ENCODE results near the gene ZNF277.

Gene ZNF277

GRCh38 chr7:112255388-112255720, 48.9 kb downstream of the ZNF277 start:
- no peak for DNase-seq

- DNase-seq, result peak; percentile 35
These were observed 50.6 kb downstream of the ZNF277 start for GRCh38 chr7:112257073-112257472.

- DNase-seq, result no peak
These were observed 54.4 kb downstream of the ZNF277 start for GRCh38 chr7:112260911-112261310.

GRCh38 chr7:112262036-112262435, 55.5 kb downstream of the ZNF277 start:
- DNase-seq, result no peak

GRCh38 chr7:112262855-112263487, 56.5 kb downstream of the ZNF277 start:
- DNase-seq, result no peak

- no peak for DNase-seq
These were observed 57.0 kb downstream of the ZNF277 start for GRCh38 chr7:112263519-112263918.

- no peak for DNase-seq
These were observed 59.6 kb downstream of the ZNF277 start for GRCh38 chr7:112266141-112266540.

- no peak for DNase-seq
These were observed 60.2 kb downstream of the ZNF277 start for GRCh38 chr7:112266595-112267270.

GRCh38 chr7:112267944-112268691, 61.6 kb downstream of the ZNF277 start:
- DNase-seq, result peak; percentile 19

- DNase-seq, result peak; percentile 38
These were observed 64.7 kb downstream of the ZNF277 start for GRCh38 chr7:112271162-112271561.

- no peak for DNase-seq
These were observed 66.5 kb downstream of the ZNF277 start for GRCh38 chr7:112272921-112273561.

GRCh38 chr7:112279042-112279441, 72.5 kb downstream of the ZNF277 start:
- no peak for DNase-seq

- DNase-seq, result no peak
These were observed 73.8 kb downstream of the ZNF277 start for GRCh38 chr7:112280267-112280666.

- DNase-seq, result no peak
These were observed 76.1 kb downstream of the ZNF277 start for GRCh38 chr7:112282476-112283188.

GRCh38 chr7:112283382-112283910, 77.0 kb downstream of the ZNF277 start:
- no peak for DNase-seq

- DNase-seq, result peak; percentile 66
These were observed 80.0 kb downstream of the ZNF277 start for GRCh38 chr7:112286250-112287086.

- DNase-seq, result no peak
These were observed 81.8 kb downstream of the ZNF277 start for GRCh38 chr7:112288301-112288700.

- DNase-seq, result no peak
These were observed 83.6 kb downstream of the ZNF277 start for GRCh38 chr7:112290065-112290464.

- DNase-seq, result no peak
These were observed 85.7 kb downstream of the ZNF277 start for GRCh38 chr7:112292162-112292561.

- DNase-seq, result no peak
These were observed 86.9 kb downstream of the ZNF277 start for GRCh38 chr7:112293416-112293815.

GRCh38 chr7:112296432-112296831, 89.9 kb downstream of the ZNF277 start:
- no peak for DNase-seq

GRCh38 chr7:112297681-112298080, 91.2 kb downstream of the ZNF277 start:
- DNase-seq, result no peak
